Upper lobe of left lung (tissue), 4 donors: ENCODE measurements around the gene PPARD.

ENCODE experiments used
- CTCF ChIP-seq, 6 experiments: fragments of 450-650 bp in 4 of 6; fragments of 200-600 bp in 2 of 6; sonication (generic) in 2 of 6; IDR thresholded peaks; one replicate each; pipeline ENCODE4 v1.5.1; 2016 to 2019; ENCODE audit warnings: antibody characterized with exemption in 6 of 6
- POLR2A ChIP-seq, 4 donors: fragments of 450-650 bp; IDR thresholded peaks; one replicate each; pipeline ENCODE4 v1.5.1; 2016 to 2017; ENCODE audit warnings: antibody characterized with exemption in 4 of 4, mild to moderate bottlenecking in 2 of 4

GRCh38 chr6:35319346-35320030 lies 22.9 kb upstream of the PPARD start:
- TF ChIP-seq CTCF (IDR thresholded peaks at IDR 0.05) (no peak), POLR2A (IDR thresholded peaks at IDR 0.05) (no peak)
